ENCODE measurements around the gene FBN2. TPM values are rescaled to one million over a fixed set of nuclear protein-coding genes. Genes with fewer than 3 reads are reported as not detected.
A peak's percentile ranks its signal among the peaks of the same experiment; 100 is the strongest.

The FBN2 gene
- total and polyA plus RNA-seq, 2 experiments from 2014 or later: 15.2 to 63.2 TPM

DNA sequence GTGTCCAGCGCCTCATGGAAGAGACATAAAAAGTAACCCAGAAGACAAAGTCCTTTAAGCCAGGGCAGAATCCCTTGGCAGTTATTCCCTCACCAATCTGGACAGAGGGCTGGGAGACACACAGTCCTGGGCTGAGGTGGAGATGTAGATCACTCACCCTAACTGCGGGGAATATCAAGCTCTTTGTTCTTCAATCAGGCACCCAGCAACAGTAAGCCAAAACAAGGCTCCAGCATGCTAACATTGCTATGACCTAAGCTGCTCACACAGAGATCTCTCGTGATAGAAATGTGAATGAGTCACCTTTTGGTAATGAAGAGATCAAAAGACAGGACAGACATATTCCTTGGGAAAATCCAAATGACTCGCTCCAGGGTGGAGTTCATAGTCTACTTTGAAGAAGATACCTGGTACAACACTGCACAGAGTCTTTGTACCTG is 101.3 kb downstream of the FBN2 start:
- Histone ChIP-seq H3K27me3 (replicated peaks; ENCODE audit: insufficient read depth) (no peaks in the 10 kb centered on the region), H3K9me2 (ENCODE audit: insufficient read depth) (no peaks in the 10 kb centered on the region), H3F3A (ENCODE audit: insufficient read depth) (no peaks in the 10 kb centered on the region; the same call in 1 of the 2 replicates), H3K27ac (no peak overlapping the region), H3K4me3 (no peak overlapping the region), H3K36me3 (ENCODE audit: low read depth) (no peaks in the 10 kb centered on the region), H4K20me1 (ENCODE audit: insufficient read depth) (no peaks in the 10 kb centered on the region), H3K4me1 (ENCODE audit: insufficient read depth) (0 out of 2 replicates have a peak, but pooled peaks cover 3% of the 10 kb centered on the region), H3K4me2 (ENCODE audit: unreplicated experiment) (no peak overlapping the region), H3K79me2 (ENCODE audit: insufficient read depth) (no peaks in the 10 kb centered on the region), H3K9me3 (ENCODE audit: low read depth) (no peaks in the 10 kb centered on the region), H3K9ac (no peak overlapping the region), H2AFZ (no peak overlapping the region)
- in situ Hi-C loops (cut with MboI): no loop called here
- peak; percentile 65 for DNase-seq
- WGBS, 2 experiments (ENCODE audit: low coverage in 1 of 2, low lambda C conversion rate in 2 of 2, missing lambda C conversion rate in 2 of 2): 57 to 66% methylated on average over 4 of the region's 4 CpGs
- TF ChIP-seq EZH2 (IDR thresholded peaks at IDR 0.05; ENCODE audit: insufficient read depth, poor library complexity, severe bottlenecking) (no peak), EZH2phosphoT487 (IDR thresholded peaks at IDR 0.05; ENCODE audit: insufficient read depth, low read depth) (no peak)

DNA sequence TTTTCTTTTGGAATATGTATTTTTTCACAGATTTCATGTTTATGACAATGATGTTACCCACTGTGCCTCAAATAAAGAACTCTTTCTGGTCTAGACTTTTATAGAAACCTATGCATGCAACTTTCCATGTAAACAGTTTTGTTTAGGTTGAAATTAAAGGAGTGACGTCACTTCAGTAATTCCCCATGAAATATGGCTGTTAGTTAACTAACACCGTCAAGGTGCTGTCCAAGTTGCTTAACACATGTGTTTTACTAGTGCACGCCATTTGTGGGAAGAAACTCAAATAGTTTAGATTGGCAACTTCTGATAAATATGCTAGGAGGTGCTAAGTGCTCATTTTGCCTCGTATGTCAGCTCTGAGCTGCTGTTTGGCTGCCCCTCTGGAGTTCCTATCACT is 102.2 kb downstream of the FBN2 start:
- Histone ChIP-seq H3K9me2 (ENCODE audit: insufficient read depth) (no peaks in the 10 kb centered on the region), H3K27me3 (replicated peaks; ENCODE audit: insufficient read depth) (no peaks in the 10 kb centered on the region), H2AFZ (no peak overlapping the region), H3K9ac (no peak overlapping the region), H4K20me1 (ENCODE audit: insufficient read depth) (no peaks in the 10 kb centered on the region), H3K27ac (no peak overlapping the region), H3K36me3 (ENCODE audit: low read depth) (no peaks in the 10 kb centered on the region), H3K4me3 (no peak overlapping the region), H3F3A (ENCODE audit: insufficient read depth) (no peaks in the 10 kb centered on the region; the same call in 1 of the 2 replicates), H3K9me3 (ENCODE audit: low read depth) (no peaks in the 10 kb centered on the region), H3K4me2 (ENCODE audit: unreplicated experiment) (no peak overlapping the region), H3K4me1 (ENCODE audit: insufficient read depth) (0 out of 2 replicates have a peak, but pooled peaks cover 3% of the 10 kb centered on the region), H3K79me2 (ENCODE audit: insufficient read depth) (no peaks in the 10 kb centered on the region)
- DNase-seq: no peak
- in situ Hi-C loops (cut with MboI): no loop called here
- 60 to 62% methylated on average over 4 of the region's 4 CpGs for WGBS, 2 experiments (ENCODE audit: low coverage in 1 of 2, low lambda C conversion rate in 2 of 2, missing lambda C conversion rate in 2 of 2)
- TF ChIP-seq EZH2phosphoT487 (IDR thresholded peaks at IDR 0.05; ENCODE audit: insufficient read depth, low read depth) (no peak), EZH2 (IDR thresholded peaks at IDR 0.05; ENCODE audit: insufficient read depth, poor library complexity, severe bottlenecking) (no peak)

DNA sequence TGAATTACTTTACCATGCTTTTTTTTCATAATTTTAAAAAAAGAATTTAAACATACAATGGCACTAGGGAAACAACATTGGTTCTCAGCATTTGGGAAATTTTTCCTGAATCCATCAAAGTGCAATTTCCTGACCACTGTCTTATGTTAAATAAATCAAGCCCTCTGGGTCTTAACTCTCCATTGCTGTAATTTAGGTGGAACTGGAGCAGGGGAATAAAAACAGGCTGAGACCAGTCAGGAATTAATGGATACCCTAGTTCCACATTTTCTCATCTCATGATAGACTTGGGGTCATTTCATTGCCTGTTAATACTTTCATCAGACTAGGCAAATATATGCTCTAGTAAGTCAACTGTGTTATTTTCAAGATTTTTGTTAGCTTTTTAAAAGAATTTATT is 103.1 kb downstream of the FBN2 start:
- H4K20me1 ChIP-seq (ENCODE audit: insufficient read depth): no peaks in the 10 kb centered on the region
- no peaks in the 10 kb centered on the region for H3K27me3 ChIP-seq (replicated peaks; ENCODE audit: insufficient read depth)
- TF ChIP-seq EZH2phosphoT487 (IDR thresholded peaks at IDR 0.05; ENCODE audit: insufficient read depth, low read depth): no peak
- no peak for TF ChIP-seq EZH2 (IDR thresholded peaks at IDR 0.05; ENCODE audit: insufficient read depth, poor library complexity, severe bottlenecking)
- 0 out of 2 replicates have a peak, but pooled peaks cover 3% of the 10 kb centered on the region for H3K4me1 ChIP-seq (ENCODE audit: insufficient read depth)
- H3K36me3 ChIP-seq (ENCODE audit: low read depth): no peaks in the 10 kb centered on the region
- H3K27ac ChIP-seq: no peak overlapping the region
- no peaks in the 10 kb centered on the region for H3K9me3 ChIP-seq (ENCODE audit: low read depth)
- H3K79me2 ChIP-seq (ENCODE audit: insufficient read depth): no peaks in the 10 kb centered on the region
- in situ Hi-C loops (cut with MboI): no loop called here
- H3K4me3 ChIP-seq: no peak overlapping the region
- no peak overlapping the region for H3K4me2 ChIP-seq (ENCODE audit: unreplicated experiment)
- no peak overlapping the region for H3K9ac ChIP-seq
- no peak overlapping the region for H2AFZ ChIP-seq
- no peaks in the 10 kb centered on the region for H3K9me2 ChIP-seq (ENCODE audit: insufficient read depth)
- H3F3A ChIP-seq (ENCODE audit: insufficient read depth): no peaks in the 10 kb centered on the region; the same call in 1 of the 2 replicates
- no peak for DNase-seq

DNA sequence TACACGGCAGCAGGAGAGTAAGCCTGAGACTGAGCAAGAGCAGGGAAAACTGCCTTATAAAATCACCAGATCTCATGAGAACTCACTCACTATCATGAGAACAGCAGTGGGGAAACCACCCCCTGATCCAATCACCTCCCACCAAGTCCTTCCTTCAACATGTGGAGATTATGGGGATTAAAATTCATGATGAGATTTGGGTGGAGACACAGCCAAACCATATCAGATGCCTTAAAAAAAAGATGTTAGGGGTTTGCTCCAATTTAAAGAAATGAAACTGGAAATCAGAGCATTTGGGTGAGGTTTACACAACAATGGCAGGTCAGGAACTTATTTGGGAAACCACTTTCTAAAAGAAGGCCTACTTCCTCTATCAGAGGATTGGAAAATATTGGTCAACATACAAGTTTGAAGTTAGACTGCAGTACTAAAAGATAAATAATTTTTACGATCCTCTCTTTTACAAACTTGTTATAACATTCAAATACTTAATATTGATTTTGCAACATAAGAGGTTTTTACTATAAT is 105.1 kb downstream of the FBN2 start:
- Histone ChIP-seq H3K36me3 (ENCODE audit: low read depth) (no peaks in the 10 kb centered on the region), H3K9me3 (ENCODE audit: low read depth) (no peaks in the 10 kb centered on the region), H3K9ac (no peak overlapping the region), H3K9me2 (ENCODE audit: insufficient read depth) (no peaks in the 10 kb centered on the region), H3K27me3 (replicated peaks; ENCODE audit: insufficient read depth) (no peaks in the 10 kb centered on the region), H3K4me3 (no peak overlapping the region), H3K4me1 (ENCODE audit: insufficient read depth) (0 out of 2 replicates have a peak, but pooled peaks cover 3% of the 10 kb centered on the region), H4K20me1 (ENCODE audit: insufficient read depth) (no peaks in the 10 kb centered on the region), H3K27ac (no peak overlapping the region), H3K4me2 (ENCODE audit: unreplicated experiment) (no peak overlapping the region), H3F3A (ENCODE audit: insufficient read depth) (no peaks in the 10 kb centered on the region; the same call in 1 of the 2 replicates), H3K79me2 (ENCODE audit: insufficient read depth) (no peaks in the 10 kb centered on the region), H2AFZ (no peak overlapping the region)
- TF ChIP-seq EZH2phosphoT487 (IDR thresholded peaks at IDR 0.05; ENCODE audit: insufficient read depth, low read depth) (no peak), EZH2 (IDR thresholded peaks at IDR 0.05; ENCODE audit: insufficient read depth, poor library complexity, severe bottlenecking) (no peak)
- no peak for DNase-seq
- in situ Hi-C loops (cut with MboI): no loop called here
- WGBS, 2 experiments (ENCODE audit: low coverage in 1 of 2, low lambda C conversion rate in 2 of 2, missing lambda C conversion rate in 2 of 2): 62 to 64% methylated on average over 2 of the region's 2 CpGs
